ENCODE results near the gene ATRIP.
"Not testable (repeated sequence)": the region's sequence is repeated elsewhere in the genome, so short reads cannot be mapped to it uniquely, and the experiment has no call there.

Gene ATRIP

GRCh38 chr3:48470286-48470685 lies 23.7 kb downstream of the ATRIP start:
- DNase-seq: no peak

GRCh38 chr3:48472673-48472922 lies 26.1 kb downstream of the ATRIP start:
- no peak for DNase-seq

- peak; percentile 93 for DNase-seq
Measured at GRCh38 chr3:48472923-48473616, 26.5 kb downstream of the ATRIP start.

- DNase-seq: no peak
Measured at GRCh38 chr3:48473617-48473952, 27.0 kb downstream of the ATRIP start.

GRCh38 chr3:48474031-48474430 lies 27.5 kb downstream of the ATRIP start:
- DNase-seq: not testable (repeated sequence)

- no peak for DNase-seq
Measured at GRCh38 chr3:48474619-48475018, 28.1 kb downstream of the ATRIP start.

GRCh38 chr3:48475188-48475587 lies 28.7 kb downstream of the ATRIP start:
- no peak for DNase-seq

GRCh38 chr3:48476426-48477053 lies 30.0 kb downstream of the ATRIP start:
- DNase-seq: no peak

- DNase-seq: no peak
Measured at GRCh38 chr3:48477959-48478520, 31.5 kb downstream of the ATRIP start.

GRCh38 chr3:48478626-48479555 lies 32.4 kb downstream of the ATRIP start:
- DNase-seq: no peak

- DNase-seq: not testable (repeated sequence)
Measured at GRCh38 chr3:48480891-48481290, 34.4 kb downstream of the ATRIP start.

GRCh38 chr3:48482822-48483221 lies 36.3 kb downstream of the ATRIP start:
- DNase-seq: not testable (repeated sequence)

GRCh38 chr3:48486952-48487351 lies 40.4 kb downstream of the ATRIP start:
- no peak for DNase-seq

- no peak for DNase-seq
Measured at GRCh38 chr3:48492461-48493202, 46.1 kb downstream of the ATRIP start.

- no peak for DNase-seq
Measured at GRCh38 chr3:48493203-48493501, 46.6 kb downstream of the ATRIP start.

- no peak for DNase-seq
Measured at GRCh38 chr3:48500656-48501055, 54.1 kb downstream of the ATRIP start.

GRCh38 chr3:48501196-48501595 lies 54.7 kb downstream of the ATRIP start:
- no peak for DNase-seq

GRCh38 chr3:48502121-48502520 lies 55.6 kb downstream of the ATRIP start:
- DNase-seq: no peak

- DNase-seq: no peak
Measured at GRCh38 chr3:48502728-48503168, 56.2 kb downstream of the ATRIP start.

GRCh38 chr3:48503401-48504050 lies 57.0 kb downstream of the ATRIP start:
- DNase-seq: peak; percentile 67

GRCh38 chr3:48504051-48504946 lies 57.8 kb downstream of the ATRIP start, which contains the start of gene SHISA5:
SHISA5 (minus strand) TSS chr3:48504174; CDS start chr3:48504094, 80 bp downstream.
- DNase-seq: peak; percentile 64
